Effector memory CD4-positive, alpha-beta T cell (primary cell): ENCODE measurements around the gene PAM.

Experiments used
- DNase-seq, 3 donors: peaks; one replicate each; pipeline ENCODE4 v3.0.0-alpha.2; 2020
- H3K27ac ChIP-seq: 2 replicates; pipeline ENCODE4 v1.7.0; 2013; ENCODE audit warnings: mild to moderate bottlenecking, low read length, moderate library complexity; ENCODE audit not compliant: insufficient read depth, poor library complexity, severe bottlenecking
- H3K27me3 ChIP-seq: replicated peaks from 2 replicates; pipeline ENCODE4 v1.7.0; 2013; ENCODE audit warnings: mild to moderate bottlenecking, low read length; ENCODE audit not compliant: insufficient read depth, control insufficient read depth, poor library complexity, severe bottlenecking
- H3K36me3 ChIP-seq: 2 replicates; pipeline ENCODE4 v1.7.0; 2013; ENCODE audit warnings: mild to moderate bottlenecking, low read length, moderate library complexity; ENCODE audit not compliant: control insufficient read depth, insufficient read depth
- H3K4me1 ChIP-seq: 2 replicates; pipeline ENCODE4 v1.7.0; 2013; ENCODE audit warnings: low read length, mild to moderate bottlenecking; ENCODE audit not compliant: control insufficient read depth, insufficient read depth, poor library complexity, severe bottlenecking
- H3K4me3 ChIP-seq: 2 replicates; pipeline ENCODE4 v1.7.0; 2013; ENCODE audit warnings: low read length, low read depth, mild to moderate bottlenecking; ENCODE audit not compliant: insufficient read depth, poor library complexity, severe bottlenecking
- H3K9me3 ChIP-seq: 2 replicates; pipeline ENCODE4 v1.7.0; 2013; ENCODE audit warnings: mild to moderate bottlenecking, low read length, moderate library complexity; ENCODE audit not compliant: control insufficient read depth

The PAM gene

GRCh38 chr5:102961671-102962070 lies 206.6 kb downstream of the PAM start:
- no peak for DNase-seq
- Histone ChIP-seq H3K36me3 (no peaks in the 10 kb centered on the region), H3K9me3 (no peaks in the 10 kb centered on the region), H3K4me3 (no peak overlapping the region), H3K27ac (no peak overlapping the region), H3K27me3 (no peaks in the 10 kb centered on the region), H3K4me1 (no peaks in the 10 kb centered on the region)

- Histone ChIP-seq H3K27ac (no peak overlapping the region), H3K9me3 (no peaks in the 10 kb centered on the region), H3K27me3 (no peaks in the 10 kb centered on the region), H3K4me1 (no peaks in the 10 kb centered on the region), H3K36me3 (no peaks in the 10 kb centered on the region), H3K4me3 (no peak overlapping the region)
- no peak for DNase-seq
Observed at GRCh38 chr5:102965653-102966052, 210.5 kb downstream of the PAM start.

GRCh38 chr5:102969641-102970040 lies 214.5 kb downstream of the PAM start:
- H3K4me3 ChIP-seq = no peak overlapping the region
- no peak overlapping the region for H3K27ac ChIP-seq
- no peak for DNase-seq
- no peaks in the 10 kb centered on the region for H3K9me3 ChIP-seq
- H3K36me3 ChIP-seq = no peaks in the 10 kb centered on the region
- no peaks in the 10 kb centered on the region for H3K27me3 ChIP-seq
- H3K4me1 ChIP-seq = no peaks in the 10 kb centered on the region

GRCh38 chr5:102971676-102972293 lies 216.7 kb downstream of the PAM start:
- Histone ChIP-seq H3K4me3 (no peak overlapping the region), H3K4me1 (no peaks in the 10 kb centered on the region), H3K9me3 (no peaks in the 10 kb centered on the region), H3K27ac (no peak overlapping the region), H3K27me3 (no peaks in the 10 kb centered on the region), H3K36me3 (no peaks in the 10 kb centered on the region)
- no peak for DNase-seq

- Histone ChIP-seq H3K4me1 (no peaks in the 10 kb centered on the region), H3K27ac (no peak overlapping the region), H3K36me3 (no peaks in the 10 kb centered on the region), H3K27me3 (no peaks in the 10 kb centered on the region), H3K4me3 (no peak overlapping the region), H3K9me3 (no peaks in the 10 kb centered on the region)
- DNase-seq = no peak
Observed at GRCh38 chr5:102974177-102974576, 219.1 kb downstream of the PAM start.

GRCh38 chr5:102975045-102975444 lies 219.9 kb downstream of the PAM start:
- no peaks in the 10 kb centered on the region for H3K27me3 ChIP-seq
- no peaks in the 10 kb centered on the region for H3K36me3 ChIP-seq
- H3K4me1 ChIP-seq = no peaks in the 10 kb centered on the region
- DNase-seq = no peak
- no peaks in the 10 kb centered on the region for H3K9me3 ChIP-seq
- H3K27ac ChIP-seq = no peak overlapping the region
- no peak overlapping the region for H3K4me3 ChIP-seq

- Histone ChIP-seq H3K27ac (no peak overlapping the region), H3K4me3 (no peak overlapping the region), H3K4me1 (no peaks in the 10 kb centered on the region), H3K36me3 (no peaks in the 10 kb centered on the region), H3K9me3 (no peaks in the 10 kb centered on the region), H3K27me3 (no peaks in the 10 kb centered on the region)
- DNase-seq = no peak
Observed at GRCh38 chr5:102975457-102976182, 220.5 kb downstream of the PAM start.

GRCh38 chr5:102981957-102982635 lies 227.0 kb downstream of the PAM start:
- Histone ChIP-seq H3K36me3 (no peaks in the 10 kb centered on the region), H3K27me3 (no peaks in the 10 kb centered on the region), H3K27ac (no peak overlapping the region), H3K9me3 (no peaks in the 10 kb centered on the region), H3K4me3 (no peak overlapping the region), H3K4me1 (no peaks in the 10 kb centered on the region)
- no peak for DNase-seq

GRCh38 chr5:102986074-102986473 lies 231.0 kb downstream of the PAM start:
- Histone ChIP-seq H3K4me3 (no peak overlapping the region), H3K27me3 (no peaks in the 10 kb centered on the region), H3K4me1 (no peaks in the 10 kb centered on the region), H3K36me3 (no peaks in the 10 kb centered on the region), H3K27ac (no peak overlapping the region), H3K9me3 (no peaks in the 10 kb centered on the region)
- no peak for DNase-seq

GRCh38 chr5:102988459-102988858 lies 233.4 kb downstream of the PAM start:
- Histone ChIP-seq H3K27ac (no peak overlapping the region), H3K4me1 (no peaks in the 10 kb centered on the region), H3K9me3 (no peaks in the 10 kb centered on the region), H3K27me3 (no peaks in the 10 kb centered on the region), H3K36me3 (no peaks in the 10 kb centered on the region), H3K4me3 (no peak overlapping the region)
- no peak for DNase-seq
